Neutrophil (primary cell): ENCODE data around the gene USP22.

ENCODE experiments used
- H3K27ac ChIP-seq: fragments of 200-600 bp; sonication (generic); 2 replicates; pipeline ENCODE4 v1.5.1; 2016; ENCODE audit warnings: mild to moderate bottlenecking, moderate library complexity
- H3K27me3 ChIP-seq: fragments of 200-600 bp; sonication (generic); 2 replicates; pipeline ENCODE4 v1.6.0; 2016; ENCODE audit warnings: mild to moderate bottlenecking
- H3K36me3 ChIP-seq: fragments of 200-600 bp; sonication (generic); 2 replicates; pipeline ENCODE4 v1.5.1; 2017
- H3K4me1 ChIP-seq, 2 experiments: fragments of 200-600 bp in 1 of 2; sonication (generic) in 1 of 2; 1 replicate in 1 of 2; 2 replicates in 1 of 2; pipeline versions ENCODE4 v1.5.1 to v1.6.1; 2013 to 2016; ENCODE audit warnings: low read depth in 1 of 2, low read length in 1 of 2, mild to moderate bottlenecking in 1 of 2, moderate library complexity in 1 of 2; ENCODE audit not compliant: control insufficient read depth in 1 of 2, insufficient read depth in 1 of 2
- H3K4me3 ChIP-seq, 2 experiments: fragments of 200-600 bp in 1 of 2; sonication (generic) in 1 of 2; 1 replicate in 1 of 2; 2 replicates in 1 of 2; pipeline ENCODE4 v1.5.1; 2013 to 2016; ENCODE audit warnings: low read depth in 1 of 2, low read length in 1 of 2, mild to moderate bottlenecking in 1 of 2, moderate library complexity in 1 of 2
- H3K9me3 ChIP-seq: fragments of 200-600 bp; sonication (generic); 2 replicates; pipeline ENCODE4 v1.5.1; 2016
- TF ChIP-seq, protein P1 (sequence below): fragments of 200-600 bp; sonication (generic); IDR thresholded peaks from 2 replicates; pipeline ENCODE4 v1.5.1; 2016; ENCODE audit warnings: antibody characterized with exemption

Gene USP22

DNA sequence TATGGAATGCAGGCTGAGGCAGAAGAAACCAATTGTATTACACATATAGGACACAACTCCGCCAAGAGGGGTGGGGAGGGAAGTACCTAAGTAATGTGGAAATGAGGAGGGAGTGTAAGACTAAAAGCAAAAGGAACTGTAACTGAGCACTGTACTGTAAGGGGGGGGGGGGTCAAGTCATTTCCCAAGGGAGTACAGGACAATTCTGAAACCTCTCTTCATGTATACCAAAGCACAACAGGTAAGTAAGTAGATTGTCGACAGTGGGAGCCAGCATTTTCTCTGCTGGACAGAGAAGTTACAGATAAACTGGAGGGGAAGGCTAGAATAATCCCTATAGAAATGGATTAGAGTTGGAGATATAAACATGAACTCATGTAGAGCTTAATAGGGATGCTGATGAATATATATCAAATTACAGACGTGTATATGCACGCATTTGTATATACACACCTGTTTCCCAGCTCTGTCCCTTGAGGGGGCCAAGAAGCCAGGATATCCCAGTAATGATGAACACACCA is 6.4 kb downstream of the USP22 start:
- Histone ChIP-seq H3K4me3 (no peak overlapping the region), H3K4me1 (peaks cover 62 to 68% of the 10 kb centered on the region in 2 experiments), H3K36me3 (peaks cover 4% of the 10 kb centered on the region), H3K27ac (peak overlapping the region; percentile 64), H3K9me3 (no peaks in the 10 kb centered on the region), H3K27me3 (no peaks in the 10 kb centered on the region)
- TF ChIP-seq, protein P1, sequence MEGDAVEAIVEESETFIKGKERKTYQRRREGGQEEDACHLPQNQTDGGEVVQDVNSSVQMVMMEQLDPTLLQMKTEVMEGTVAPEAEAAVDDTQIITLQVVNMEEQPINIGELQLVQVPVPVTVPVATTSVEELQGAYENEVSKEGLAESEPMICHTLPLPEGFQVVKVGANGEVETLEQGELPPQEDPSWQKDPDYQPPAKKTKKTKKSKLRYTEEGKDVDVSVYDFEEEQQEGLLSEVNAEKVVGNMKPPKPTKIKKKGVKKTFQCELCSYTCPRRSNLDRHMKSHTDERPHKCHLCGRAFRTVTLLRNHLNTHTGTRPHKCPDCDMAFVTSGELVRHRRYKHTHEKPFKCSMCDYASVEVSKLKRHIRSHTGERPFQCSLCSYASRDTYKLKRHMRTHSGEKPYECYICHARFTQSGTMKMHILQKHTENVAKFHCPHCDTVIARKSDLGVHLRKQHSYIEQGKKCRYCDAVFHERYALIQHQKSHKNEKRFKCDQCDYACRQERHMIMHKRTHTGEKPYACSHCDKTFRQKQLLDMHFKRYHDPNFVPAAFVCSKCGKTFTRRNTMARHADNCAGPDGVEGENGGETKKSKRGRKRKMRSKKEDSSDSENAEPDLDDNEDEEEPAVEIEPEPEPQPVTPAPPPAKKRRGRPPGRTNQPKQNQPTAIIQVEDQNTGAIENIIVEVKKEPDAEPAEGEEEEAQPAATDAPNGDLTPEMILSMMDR = no peak

DNA sequence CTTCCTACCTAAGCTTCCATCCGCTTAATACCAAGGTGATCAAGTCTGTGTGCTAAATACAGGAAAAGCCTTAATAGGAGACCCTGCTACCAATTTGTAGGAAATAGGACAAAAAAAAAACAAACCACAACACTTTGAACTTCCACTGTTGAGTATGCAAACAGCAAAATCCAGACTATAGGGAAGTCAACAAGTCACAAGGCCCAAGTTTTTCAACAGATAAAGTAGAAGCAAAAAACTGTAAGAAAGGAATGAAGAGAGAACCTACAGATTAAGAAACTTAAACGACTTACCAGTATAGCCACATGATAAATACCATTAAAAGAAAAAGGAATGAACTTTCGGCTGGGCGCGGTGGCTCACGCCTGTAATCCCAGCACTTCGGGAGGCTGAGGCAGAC is 7.4 kb downstream of the USP22 start:
- peak overlapping the region; percentile 78 for H3K27ac ChIP-seq
- H3K9me3 ChIP-seq = no peaks in the 10 kb centered on the region
- peaks cover 4% of the 10 kb centered on the region for H3K36me3 ChIP-seq
- H3K4me3 ChIP-seq = no peak overlapping the region
- peaks cover 52 to 58% of the 10 kb centered on the region in 2 experiments for H3K4me1 ChIP-seq
- TF ChIP-seq, protein P1 = no peak
- H3K27me3 ChIP-seq = no peaks in the 10 kb centered on the region

DNA sequence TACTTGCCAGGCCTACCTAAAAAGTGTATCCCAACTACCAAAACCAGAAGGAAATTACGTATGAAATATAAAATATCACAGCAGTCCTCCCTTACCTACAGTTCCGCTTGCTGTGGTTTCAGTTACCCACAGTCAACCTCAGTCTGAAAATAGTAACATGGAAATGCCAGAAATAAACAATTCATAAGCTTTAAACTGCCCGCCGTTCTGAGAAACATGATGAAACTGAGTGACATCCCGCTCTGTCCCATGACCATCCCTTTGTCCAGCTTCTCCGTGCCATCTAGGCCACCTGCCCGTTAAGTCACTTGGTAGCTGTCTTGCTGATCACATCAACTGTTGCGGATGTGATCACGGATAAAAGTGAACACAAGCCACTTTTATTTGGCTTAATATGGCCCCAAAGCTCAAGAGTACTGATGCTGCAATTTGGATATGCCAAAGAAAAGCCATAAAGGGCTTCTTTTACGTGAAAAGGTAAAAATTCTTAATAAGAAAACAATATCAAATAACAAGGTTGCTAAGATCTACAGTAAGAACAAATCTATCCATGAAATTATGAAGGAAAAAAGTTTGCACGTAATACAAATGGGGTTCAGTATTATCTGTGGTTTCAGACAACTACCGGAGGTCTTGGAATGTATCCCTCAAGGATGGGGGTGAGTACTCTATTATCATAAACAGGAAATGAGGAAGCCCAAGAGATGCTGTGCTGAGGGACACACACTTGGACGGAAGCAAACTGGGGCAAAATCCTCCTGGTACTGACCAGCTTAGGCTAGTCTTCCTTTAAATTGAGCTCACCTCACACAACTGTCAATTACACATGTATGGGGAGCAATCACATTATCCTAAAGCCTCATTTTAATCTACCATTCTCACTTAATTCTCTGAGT is 8.2 kb downstream of the USP22 start:
- Histone ChIP-seq H3K27me3 (no peaks in the 10 kb centered on the region), H3K4me1 (peaks cover 45 to 50% of the 10 kb centered on the region in 2 experiments), H3K27ac (peak overlapping the region; percentile 78), H3K36me3 (peaks cover 4% of the 10 kb centered on the region), H3K9me3 (no peaks in the 10 kb centered on the region), H3K4me3 (peak overlapping the region in 1 of 2 experiments; percentile 28)
- TF ChIP-seq, protein P1 = no peak

DNA sequence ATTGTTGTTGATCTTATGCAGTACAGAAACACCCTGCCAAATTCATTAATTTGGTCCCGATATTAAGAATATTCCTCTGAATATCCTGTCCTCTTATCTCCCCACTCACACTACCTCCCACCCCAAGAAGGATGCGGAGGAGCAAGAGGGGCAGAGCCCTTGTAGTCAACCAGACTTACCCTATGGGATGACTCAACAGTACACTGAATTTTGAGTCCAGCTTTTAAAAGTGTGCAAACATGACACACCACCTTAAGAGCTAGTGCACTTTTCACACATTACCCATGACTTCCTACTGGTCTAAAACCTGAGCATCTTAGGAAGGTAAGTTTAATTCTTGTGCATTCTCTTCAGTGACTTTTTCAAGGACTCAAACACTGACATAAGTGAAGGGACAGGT is 9.5 kb downstream of the USP22 start:
- Histone ChIP-seq H3K4me1 (peaks cover 44 to 47% of the 10 kb centered on the region in 2 experiments), H3K4me3 (no peak overlapping the region), H3K36me3 (peaks cover 7% of the 10 kb centered on the region), H3K9me3 (no peaks in the 10 kb centered on the region), H3K27me3 (no peaks in the 10 kb centered on the region), H3K27ac (peak overlapping the region; percentile 78)
- TF ChIP-seq, protein P1 = no peak

DNA sequence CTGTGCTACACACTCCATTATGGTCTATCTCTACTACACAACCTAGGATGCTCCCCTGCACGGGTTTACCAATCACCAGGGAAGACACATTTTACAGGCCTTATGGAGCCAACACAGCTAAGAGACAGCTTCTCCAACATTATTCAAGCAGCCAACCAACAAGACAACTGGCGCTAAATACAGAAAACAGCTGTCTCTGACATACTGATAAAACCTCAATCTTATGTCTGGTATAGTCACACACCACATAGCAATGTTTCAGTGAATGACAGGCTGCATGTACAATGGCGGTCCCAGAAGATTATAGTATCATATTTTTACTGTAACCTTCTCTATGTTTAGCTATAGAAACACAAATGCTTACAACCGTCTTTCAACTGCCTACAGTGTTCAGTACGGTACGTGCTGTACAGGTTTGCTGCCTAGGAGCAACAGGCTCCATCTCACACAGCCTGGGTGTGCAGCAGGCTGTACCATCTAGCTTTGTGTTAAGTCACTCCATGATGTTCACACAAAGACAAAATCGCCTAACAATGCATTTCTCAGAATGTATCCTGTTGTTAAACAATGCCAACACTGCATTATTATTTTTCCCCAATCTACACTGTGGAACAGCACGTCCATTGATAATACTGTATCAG is 10.9 kb downstream of the USP22 start:
- Histone ChIP-seq H3K4me3 (no peak overlapping the region), H3K36me3 (peaks cover 17% of the 10 kb centered on the region), H3K27me3 (no peaks in the 10 kb centered on the region), H3K27ac (no peak overlapping the region), H3K4me1 (peaks cover 40% of the 10 kb centered on the region in 2 experiments), H3K9me3 (no peaks in the 10 kb centered on the region)
- TF ChIP-seq, protein P1 = no peak
